GM19372 (cell line): Measurements from ENCODE around the gene OVCA2.
"Not testable (repeated sequence)": the region's sequence is repeated elsewhere in the genome, so short reads cannot be mapped to it uniquely, and the experiment has no call there.

Source experiments
- ATAC-seq: cut with Tn5 transposase; IDR thresholded peaks from one replicate; pipeline ENCODE4 v1.9.1; 2021; ENCODE audit warnings: mild to moderate bottlenecking, low read depth, moderate library complexity; ENCODE audit not compliant: unreplicated experiment

OVCA2 gene

DNA sequence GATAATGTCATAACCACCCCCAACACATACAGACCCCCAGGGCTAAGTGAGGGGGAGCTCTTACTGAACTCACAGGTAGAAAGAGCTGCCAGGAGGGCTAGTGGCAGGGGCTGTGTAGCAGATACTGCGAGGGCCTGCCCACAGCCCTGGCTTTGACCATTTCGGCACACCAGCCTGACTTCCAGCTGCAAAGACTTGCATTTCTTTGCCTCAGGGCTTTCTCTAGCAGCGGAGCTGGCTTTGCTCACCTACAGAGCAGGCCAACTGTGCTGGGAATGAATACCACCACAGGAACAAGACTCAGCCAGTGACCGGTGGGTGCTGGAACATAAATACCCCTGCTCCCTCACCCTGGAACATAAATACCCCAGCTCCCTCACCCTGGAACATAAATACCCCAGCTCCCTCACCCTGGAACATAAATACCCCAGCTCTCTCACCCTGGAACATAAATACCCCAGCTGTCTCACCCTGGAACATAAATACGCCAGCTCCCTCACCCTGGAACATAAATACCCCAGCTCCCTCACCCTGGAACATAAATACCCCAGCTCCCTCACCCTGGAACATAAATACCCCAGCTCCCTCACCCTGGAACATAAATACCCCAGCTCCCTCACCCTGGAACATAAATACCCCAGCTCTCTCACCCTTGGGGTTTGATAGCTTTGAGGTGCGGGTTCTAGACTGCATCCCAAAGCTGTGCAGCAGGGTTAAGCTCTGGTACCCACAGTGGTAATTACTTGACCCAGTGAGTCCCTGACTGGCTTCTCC is 28.4 kb upstream of the OVCA2 start:
- not testable (repeated sequence) for ATAC-seq

- no peak for ATAC-seq
These were observed 27.9 kb upstream of the OVCA2 start for GRCh38 chr17:2013994-2014317.

- ATAC-seq: no peak
These were observed 26.5 kb upstream of the OVCA2 start for GRCh38 chr17:2015314-2015713.

DNA sequence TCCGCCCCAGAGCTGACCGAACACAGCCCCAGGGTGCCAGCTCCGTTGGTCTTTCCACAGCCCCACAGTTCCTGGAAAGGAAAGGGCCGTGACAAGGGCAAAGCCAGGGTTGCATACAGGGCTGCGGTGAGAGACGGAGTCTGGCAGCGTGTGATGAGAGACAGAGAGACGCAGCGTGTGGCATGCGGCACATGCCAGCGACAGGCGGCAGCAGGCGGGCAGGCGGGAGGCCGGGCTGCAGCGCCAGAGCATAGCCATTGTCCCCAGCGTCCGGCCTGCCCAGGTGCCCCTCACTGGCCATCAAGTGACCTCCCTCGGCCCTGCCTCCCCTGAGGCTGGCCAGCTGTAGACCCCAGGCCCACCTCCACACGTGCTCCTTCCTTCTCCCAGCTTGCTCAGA is 25.3 kb upstream of the OVCA2 start:
- ATAC-seq: no peak

DNA sequence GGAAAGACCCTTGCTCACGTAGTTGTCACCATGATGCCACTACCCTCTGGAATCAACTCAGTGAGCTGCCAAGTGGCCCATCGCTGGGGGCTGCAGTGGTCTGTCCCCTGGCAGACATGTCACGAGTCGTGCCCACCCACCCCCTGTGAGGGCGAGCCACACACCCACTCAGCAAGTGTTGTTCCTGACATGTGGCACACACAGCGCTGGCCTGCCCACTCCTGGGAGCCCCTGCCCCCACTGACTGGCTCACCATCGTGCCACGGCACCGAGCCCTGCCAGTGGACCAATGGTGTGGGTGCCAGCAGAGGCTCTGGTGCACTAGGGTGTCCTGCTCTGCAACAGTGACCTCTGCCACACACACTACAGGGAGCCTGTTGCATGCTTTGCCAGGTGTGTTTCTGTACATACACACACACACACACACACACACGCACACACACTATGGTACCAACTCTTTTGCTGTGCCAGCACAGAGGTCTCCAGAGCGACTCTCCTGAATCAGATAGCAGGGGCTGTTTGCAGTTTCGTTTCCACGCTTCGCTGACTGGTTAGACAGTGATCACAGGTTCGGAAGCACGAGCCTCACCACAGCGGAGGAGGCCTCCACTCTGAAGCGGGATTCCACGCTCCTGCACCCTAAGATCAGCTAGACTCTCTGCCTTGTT is 24.4 kb upstream of the OVCA2 start:
- no peak for ATAC-seq

DNA sequence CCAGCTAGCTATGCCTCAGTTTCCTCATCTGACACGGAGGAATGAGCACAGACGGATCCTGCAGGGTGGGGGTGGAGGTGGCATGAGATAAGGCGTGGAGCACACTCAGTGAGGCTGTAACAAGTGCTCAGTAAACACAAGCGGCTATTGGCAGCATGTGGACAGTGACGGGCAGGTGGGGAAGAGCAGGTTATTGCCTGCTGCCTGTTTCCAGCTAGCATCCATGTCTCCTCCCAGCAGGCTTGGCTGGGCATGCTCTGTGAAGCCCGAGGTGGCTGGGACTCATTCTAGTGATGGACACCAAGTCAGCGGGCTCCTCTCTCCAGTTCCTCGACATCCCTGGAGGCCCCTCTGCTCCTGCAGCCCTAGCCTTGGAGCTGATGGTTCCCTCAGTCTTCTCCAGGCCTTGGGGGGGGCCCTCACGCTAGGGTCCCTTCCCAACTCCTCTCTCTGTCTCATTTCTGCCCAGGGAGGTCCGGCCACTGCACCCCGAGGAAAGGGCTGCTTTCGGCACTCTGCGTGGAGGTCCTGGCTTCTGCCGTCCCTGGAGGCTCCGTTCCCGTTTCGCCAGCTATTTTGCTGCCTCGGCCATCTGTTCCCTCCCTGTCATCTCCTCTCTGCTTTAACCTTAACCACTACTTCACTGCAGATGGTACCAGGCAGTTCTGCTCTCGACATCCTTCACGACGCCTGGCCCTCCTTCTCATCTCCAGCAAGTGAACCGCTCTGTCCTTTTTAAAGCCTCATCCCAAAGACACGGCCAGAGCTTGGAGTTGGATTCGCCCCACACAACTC is 22.9 kb upstream of the OVCA2 start:
- no peak for ATAC-seq

DNA sequence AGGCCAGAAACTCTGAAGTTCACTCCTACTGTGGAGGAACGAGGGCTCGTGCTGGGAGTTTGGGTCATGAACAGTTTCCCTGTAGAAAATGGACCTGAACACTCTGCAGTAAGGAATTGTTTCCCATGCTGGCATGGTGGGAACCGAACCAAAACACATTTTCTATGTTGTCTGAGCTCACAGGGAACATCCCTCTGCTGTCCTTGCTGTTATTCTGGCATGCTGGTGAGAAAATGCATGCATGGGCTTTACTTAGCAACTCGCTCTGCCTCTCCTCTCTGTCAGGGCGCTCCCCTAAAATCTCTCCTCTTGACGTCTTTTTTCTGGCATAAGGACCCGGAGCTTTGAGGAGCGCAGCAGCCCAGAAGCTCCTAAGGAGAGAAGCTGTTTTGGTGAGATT is 22.1 kb upstream of the OVCA2 start:
- no peak for ATAC-seq

- ATAC-seq: no peak
These were observed 21.1 kb upstream of the OVCA2 start for GRCh38 chr17:2020721-2021120.

DNA sequence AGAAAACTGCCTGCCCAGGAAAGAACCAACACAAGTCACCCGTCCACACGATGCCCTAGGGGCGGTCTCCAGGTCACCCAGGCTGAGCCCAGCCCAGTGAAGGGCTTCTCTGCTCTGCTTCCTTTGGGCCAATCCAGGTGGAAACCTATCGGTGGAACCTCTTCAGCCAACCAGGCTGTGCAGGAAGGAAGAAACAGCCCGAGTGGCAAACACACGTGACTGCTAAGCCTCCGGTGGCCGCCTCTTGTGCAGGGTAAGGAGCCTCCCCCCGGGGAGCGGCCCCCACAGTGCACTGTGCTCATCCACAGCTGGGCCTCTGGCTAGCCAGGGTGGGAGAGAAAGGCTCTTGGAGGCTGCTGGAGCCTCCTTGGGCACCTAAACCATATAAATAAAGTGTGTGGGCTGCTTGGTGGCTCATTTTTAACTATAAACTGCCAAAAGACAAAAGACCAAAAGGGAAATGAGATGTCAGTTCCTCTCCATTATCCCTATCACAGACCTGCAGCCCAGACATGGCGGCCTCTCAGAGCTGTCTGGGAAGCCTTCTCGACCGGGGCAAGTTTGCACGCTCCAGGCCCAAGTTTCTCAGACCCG is 19.1 kb upstream of the OVCA2 start:
- no peak for ATAC-seq

DNA sequence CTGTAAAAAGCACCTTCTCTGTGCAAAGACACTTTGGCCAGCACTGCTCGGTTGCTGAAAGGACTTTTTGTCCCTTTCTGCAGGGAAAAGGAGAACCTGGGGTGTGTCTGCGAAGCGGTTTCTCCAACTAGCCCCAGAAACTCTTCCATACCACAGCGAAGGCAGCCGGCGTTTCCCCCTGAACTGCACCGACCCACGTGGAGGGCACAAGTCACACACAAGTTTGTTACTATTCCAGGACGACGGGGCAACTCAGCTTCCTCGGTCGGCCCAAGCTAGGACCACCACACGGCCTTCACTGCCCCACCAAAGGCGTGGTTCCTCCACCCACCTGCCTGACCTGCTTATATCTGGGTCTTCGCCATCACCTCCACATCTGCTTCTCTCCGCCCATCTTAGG is 18.6 kb upstream of the OVCA2 start:
- ATAC-seq: no peak

DNA sequence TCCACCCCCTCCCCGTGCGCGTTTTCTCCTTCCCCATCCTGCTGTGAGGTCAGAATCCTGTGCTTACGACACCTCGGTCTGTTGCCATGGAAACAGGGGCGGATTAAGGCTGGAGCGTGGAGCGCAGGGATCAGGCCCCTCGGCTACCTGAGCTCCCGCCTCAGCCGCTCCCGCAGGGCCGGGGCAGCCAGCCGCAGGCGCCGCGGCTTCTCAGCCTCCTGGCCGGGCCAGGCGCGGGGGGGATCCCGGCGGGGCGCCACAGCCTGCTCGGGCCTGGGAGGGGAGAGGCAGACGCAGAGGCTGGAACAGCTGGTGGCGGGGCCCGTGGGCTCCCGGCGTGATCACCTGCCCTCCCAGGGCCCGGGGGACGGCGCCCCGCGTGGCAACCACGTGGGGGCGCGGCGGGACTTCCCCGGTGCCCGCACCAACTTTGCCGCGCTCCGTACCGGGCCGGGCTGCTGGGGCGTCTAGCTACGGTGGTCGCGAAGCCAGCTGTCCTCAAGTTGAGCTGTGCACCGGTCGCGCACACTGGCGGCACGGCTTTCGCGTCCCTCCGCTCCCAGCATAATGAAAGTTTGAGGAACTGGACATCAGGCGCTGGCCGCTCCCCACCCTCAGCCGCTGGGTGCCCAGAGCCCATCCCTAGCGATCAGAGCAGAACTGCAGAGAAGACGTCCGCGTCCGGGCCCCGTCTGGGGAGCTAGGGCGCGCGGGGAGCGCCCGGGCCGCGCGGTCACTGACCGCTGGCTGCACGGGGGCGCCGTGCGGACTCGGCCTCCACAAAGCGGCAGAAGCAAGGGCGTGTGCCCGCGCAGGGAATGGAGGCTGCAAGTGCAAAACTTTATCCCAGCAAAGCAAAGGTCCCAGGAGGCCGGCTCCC is 17.9 kb upstream of the OVCA2 start:
- no peak for ATAC-seq

DNA sequence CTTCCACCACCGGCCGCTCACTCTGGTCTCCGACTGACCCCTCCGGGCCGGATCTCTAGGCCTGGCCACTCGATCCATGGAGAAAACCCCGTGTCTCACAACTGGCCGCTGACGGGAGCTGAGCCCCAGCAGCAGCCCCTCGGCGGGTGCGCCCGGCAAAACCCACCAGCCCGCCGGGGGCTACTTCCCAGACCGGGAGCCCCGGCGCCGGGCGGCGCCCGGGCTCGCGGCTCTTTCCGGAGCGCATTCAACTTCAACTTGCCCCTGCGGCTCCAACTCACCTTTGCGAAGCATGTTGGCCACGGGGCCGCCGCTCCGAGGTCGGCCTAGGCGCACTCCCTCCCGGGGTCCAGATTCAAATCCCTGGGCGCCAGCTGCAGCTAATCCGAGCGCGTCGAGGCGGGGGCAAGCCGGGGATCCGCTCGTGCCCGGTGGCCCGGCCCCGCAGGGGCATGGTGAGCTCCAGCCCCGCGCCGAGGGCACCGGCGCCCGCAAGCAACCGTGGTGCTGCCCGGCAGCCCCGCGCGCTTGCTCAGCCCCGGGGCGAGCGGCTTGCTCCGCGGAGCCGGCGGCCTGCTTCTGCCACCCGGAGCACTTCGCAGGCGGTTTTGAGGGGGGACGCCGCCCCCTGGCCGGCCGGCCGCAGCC is 17.1 kb upstream of the OVCA2 start:
- ATAC-seq: no peak

- ATAC-seq: no peak
These were observed 16.6 kb upstream of the OVCA2 start, which contains the start of gene RTN4RL1 for GRCh38 chr17:2025220-2025621. RTN4RL1 (minus strand) TSS chr17:2025334; CDS start chr17:2024865, 469 bp downstream.

GRCh38 chr17:2025622-2026309 is 16.1 kb upstream of the OVCA2 start:
- ATAC-seq: no peak

DNA sequence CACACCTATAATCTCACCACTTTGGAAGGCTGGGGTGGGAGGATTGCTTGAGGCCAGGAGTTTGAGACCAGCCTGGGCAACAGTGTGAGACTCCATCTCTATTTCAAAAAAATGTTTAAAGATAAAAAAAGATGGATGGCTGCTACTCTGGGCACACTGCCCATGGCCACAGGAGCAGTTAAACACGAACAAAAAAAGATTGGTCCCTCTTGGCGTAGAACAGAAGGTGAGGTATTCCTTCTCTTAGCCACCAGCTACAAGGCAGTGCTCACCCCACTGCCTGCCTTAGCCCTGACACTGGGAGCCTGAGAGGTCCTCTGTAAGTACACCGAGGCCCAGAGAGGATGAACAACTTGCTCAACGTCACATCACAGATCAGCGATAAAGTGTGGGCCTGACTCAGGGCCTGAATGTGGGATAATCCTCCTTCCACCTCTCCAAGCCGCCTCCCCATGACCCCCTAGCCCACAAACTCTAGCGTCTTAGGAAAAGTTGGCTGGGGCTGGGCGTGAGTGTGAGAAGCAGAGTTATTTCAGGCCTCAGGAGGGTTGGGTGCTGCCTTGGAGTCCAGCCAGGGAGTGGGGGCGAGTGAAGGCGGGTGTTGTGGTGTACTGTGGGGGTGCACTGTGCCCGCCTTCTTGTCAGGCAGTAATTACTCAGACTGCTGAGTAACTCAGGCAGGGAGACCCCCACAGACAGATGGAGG is 14.1 kb upstream of the OVCA2 start:
- no peak for ATAC-seq

GRCh38 chr17:2028234-2028614 is 13.6 kb upstream of the OVCA2 start:
- ATAC-seq: no peak

- no peak for ATAC-seq
These were observed 13.1 kb upstream of the OVCA2 start for GRCh38 chr17:2028737-2029136.
